Thymus (tissue), 11 donors: ENCODE measurements around the gene NEUROD2. TPM values are rescaled to one million over a fixed set of nuclear protein-coding genes. Genes with fewer than 3 reads are reported as not detected.
"Not testable (repeated sequence)": the region's sequence is repeated elsewhere in the genome, so short reads cannot be mapped to it uniquely, and the experiment has no call there.

ENCODE experiments used
- DNase-seq, 9 donors: peaks; one replicate each; pipeline ENCODE4 v3.0.0-alpha.2; 2013; ENCODE audit warnings: low spot score in 9 of 9, low read depth in 6 of 9, missing footprints in 1 of 9
- H3K27ac ChIP-seq, 2 donors: one replicate each; pipeline ENCODE4 v1.5.1; 2013; ENCODE audit warnings: control low read depth in 1 of 2, low read depth in 1 of 2, low read length in 1 of 2, mild to moderate bottlenecking in 1 of 2, moderate library complexity in 1 of 2
- H3K27me3 ChIP-seq, 2 donors: one replicate each; pipeline ENCODE4 v1.5.1; 2013; ENCODE audit warnings: low read length in 1 of 2; ENCODE audit not compliant: control insufficient read depth in 2 of 2, insufficient read depth in 1 of 2
- H3K36me3 ChIP-seq, 2 donors: one replicate each; pipeline ENCODE4 v1.5.1; 2013; ENCODE audit warnings: low read length in 1 of 2, mild to moderate bottlenecking in 1 of 2, moderate library complexity in 1 of 2; ENCODE audit not compliant: control insufficient read depth in 2 of 2, insufficient read depth in 2 of 2
- H3K4me1 ChIP-seq, 2 donors: one replicate each; pipeline ENCODE4 v1.5.1; 2013; ENCODE audit warnings: low read length in 2 of 2; ENCODE audit not compliant: control insufficient read depth in 2 of 2, insufficient read depth in 2 of 2
- H3K4me3 ChIP-seq, 2 donors: one replicate each; pipeline ENCODE4 v1.5.1; 2013; ENCODE audit warnings: low read length in 2 of 2, control low read depth in 1 of 2, mild to moderate bottlenecking in 1 of 2
- H3K9me3 ChIP-seq, 2 donors: one replicate each; pipeline ENCODE4 v1.5.1; 2013; ENCODE audit warnings: low read length in 1 of 2, mild to moderate bottlenecking in 1 of 2; ENCODE audit not compliant: control insufficient read depth in 2 of 2, insufficient read depth in 1 of 2
- WGBS: extraction: QIAGEN DNeasy Blood & Tissue Kit; methylation state at CpG from one replicate; pipeline ENCODE4 v1.1.7; 2013; 5-methylcytosine and 5-hydroxymethylcytosine counted together
- polyA plus RNA-seq: library from polyadenylated mRNA; stranded (reverse); fragments of 200-250 nt; gene quantifications from one replicate; pipeline ENCODE4 v1.2.3, GENCODE V29; 2013
- total RNA-seq: library from RNA; stranded (reverse); fragments of 120-200 nt; gene quantifications from one replicate; pipeline ENCODE4 v1.2.4, GENCODE V29; 2013
- donor health status: healthy.

Gene NEUROD2
- total and polyA plus RNA-seq, 2 donors, result 0.14 TPM; not detected in 1

- Histone ChIP-seq H3K36me3 (no peaks in the 10 kb centered on the region), H3K27ac (no peak overlapping the region), H3K4me1 (no peaks in the 10 kb centered on the region), H3K27me3 (peaks cover 60 to 95% of the 10 kb centered on the region in 2 donors), H3K9me3 (peaks cover 1 to 13% of the 10 kb centered on the region in 2 donors), H3K4me3 (no peak overlapping the region)
- 21% methylated on average over 4 of the region's 4 CpGs for WGBS
- no peak for DNase-seq
Observed at GRCh38 chr17:39595294-39595693, 12.4 kb downstream of the NEUROD2 start.

GRCh38 chr17:39593371-39593770, 14.3 kb downstream of the NEUROD2 start:
- peaks cover 40 to 90% of the 10 kb centered on the region in 2 donors for H3K27me3 ChIP-seq

GRCh38 chr17:39591958-39592954, 15.5 kb downstream of the NEUROD2 start:
- H3K27me3 ChIP-seq, result peaks cover 31 to 84% of the 10 kb centered on the region in 2 donors
- peak in 8 of 9 donors; percentile 12 to 67 (median 43) for DNase-seq
- 9% methylated on average over 22 of the region's 22 CpGs for WGBS
- no peaks in the 10 kb centered on the region for H3K36me3 ChIP-seq
- H3K27ac ChIP-seq, result no peak overlapping the region
- peaks cover 1 to 7% of the 10 kb centered on the region in 2 donors for H3K9me3 ChIP-seq
- H3K4me3 ChIP-seq, result no peak overlapping the region
- H3K4me1 ChIP-seq, result no peaks in the 10 kb centered on the region

More at GRCh38 chr17:39593371-39593770, 14.3 kb downstream of the NEUROD2 start:
- Histone ChIP-seq H3K36me3 (no peaks in the 10 kb centered on the region), H3K27ac (no peak overlapping the region), H3K4me1 (no peaks in the 10 kb centered on the region), H3K4me3 (no peak overlapping the region), H3K9me3 (peaks cover 1 to 7% of the 10 kb centered on the region in 2 donors)
- WGBS, result 74% methylated on average over 2 of the region's 2 CpGs
- DNase-seq, result no peak

GRCh38 chr17:39590180-39590579, 17.5 kb downstream of the NEUROD2 start:
- not testable (repeated sequence) for H3K9me3 ChIP-seq, H3K4me1 ChIP-seq, H3K27ac ChIP-seq, H3K36me3 ChIP-seq, H3K4me3 ChIP-seq, DNase-seq
- 72% methylated on average over 2 of the region's 2 CpGs for WGBS
- H3K27me3 ChIP-seq, result peaks cover 10 to 69% of the 10 kb centered on the region in 2 donors

GRCh38 chr17:39582658-39583057, 25.1 kb downstream of the NEUROD2 start:
- Histone ChIP-seq H3K4me3 (no peak overlapping the region), H3K27me3 (peaks cover 0 to 52% of the 10 kb centered on the region in 2 donors), H3K36me3 (no peaks in the 10 kb centered on the region), H3K27ac (no peak overlapping the region), H3K4me1 (no peaks in the 10 kb centered on the region), H3K9me3 (no peaks in the 10 kb centered on the region)
- no peak for DNase-seq
- WGBS, result 70% methylated on average over 2 of the region's 2 CpGs

GRCh38 chr17:39581759-39582085, 26.0 kb downstream of the NEUROD2 start:
- DNase-seq, result no peak
- Histone ChIP-seq H3K4me3 (no peak overlapping the region), H3K36me3 (no peaks in the 10 kb centered on the region), H3K4me1 (no peaks in the 10 kb centered on the region), H3K9me3 (no peaks in the 10 kb centered on the region), H3K27me3 (peaks cover 0 to 49% of the 10 kb centered on the region in 2 donors), H3K27ac (no peak overlapping the region)
- WGBS, result 97% methylated on average over 4 of the region's 4 CpGs

- Histone ChIP-seq H3K27me3 (peaks cover 0 to 52% of the 10 kb centered on the region in 2 donors), H3K27ac (no peak overlapping the region), H3K4me1 (no peaks in the 10 kb centered on the region), H3K36me3 (no peaks in the 10 kb centered on the region), H3K9me3 (no peaks in the 10 kb centered on the region), H3K4me3 (no peak overlapping the region)
- WGBS, result 93% methylated on average over 20 of the region's 20 CpGs
- no peak for DNase-seq
Observed at GRCh38 chr17:39581071-39581758, 26.5 kb downstream of the NEUROD2 start.

GRCh38 chr17:39580082-39580468, 27.6 kb downstream of the NEUROD2 start:
- no peaks in the 10 kb centered on the region for H3K9me3 ChIP-seq
- no peak overlapping the region for H3K4me3 ChIP-seq
- peaks cover 0 to 62% of the 10 kb centered on the region in 2 donors for H3K27me3 ChIP-seq
- H3K4me1 ChIP-seq, result no peaks in the 10 kb centered on the region
- DNase-seq, result no peak
- 94% methylated on average over 7 of the region's 7 CpGs for WGBS
- no peaks in the 10 kb centered on the region for H3K36me3 ChIP-seq
- no peak overlapping the region for H3K27ac ChIP-seq
